GM19193 (cell line): Measurements from ENCODE around the gene CAMSAP1.

Source experiments
- POLR2A ChIP-seq: IDR thresholded peaks from 4 replicates; pipeline ENCODE4 v1.6.1; 2011; ENCODE audit not compliant: insufficient read depth, insufficient read length; ENCODE audit errors: extremely low read depth

CAMSAP1 gene

DNA sequence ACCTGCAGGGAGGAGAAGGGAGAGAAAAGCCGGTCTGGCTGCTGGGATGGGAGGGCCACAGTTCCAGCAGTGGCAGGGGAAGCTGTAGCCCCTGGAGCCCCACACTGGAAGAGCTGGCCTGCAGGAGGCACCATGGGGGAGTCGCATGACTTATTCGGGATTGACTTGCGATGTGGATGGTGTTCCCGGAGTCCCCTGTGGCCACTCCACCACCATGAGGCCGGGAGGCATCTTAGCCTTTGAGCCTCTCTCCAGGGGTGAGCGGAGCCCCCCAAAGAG lies 113.3 kb downstream of the CAMSAP1 start:
- no peak for TF ChIP-seq POLR2A

DNA sequence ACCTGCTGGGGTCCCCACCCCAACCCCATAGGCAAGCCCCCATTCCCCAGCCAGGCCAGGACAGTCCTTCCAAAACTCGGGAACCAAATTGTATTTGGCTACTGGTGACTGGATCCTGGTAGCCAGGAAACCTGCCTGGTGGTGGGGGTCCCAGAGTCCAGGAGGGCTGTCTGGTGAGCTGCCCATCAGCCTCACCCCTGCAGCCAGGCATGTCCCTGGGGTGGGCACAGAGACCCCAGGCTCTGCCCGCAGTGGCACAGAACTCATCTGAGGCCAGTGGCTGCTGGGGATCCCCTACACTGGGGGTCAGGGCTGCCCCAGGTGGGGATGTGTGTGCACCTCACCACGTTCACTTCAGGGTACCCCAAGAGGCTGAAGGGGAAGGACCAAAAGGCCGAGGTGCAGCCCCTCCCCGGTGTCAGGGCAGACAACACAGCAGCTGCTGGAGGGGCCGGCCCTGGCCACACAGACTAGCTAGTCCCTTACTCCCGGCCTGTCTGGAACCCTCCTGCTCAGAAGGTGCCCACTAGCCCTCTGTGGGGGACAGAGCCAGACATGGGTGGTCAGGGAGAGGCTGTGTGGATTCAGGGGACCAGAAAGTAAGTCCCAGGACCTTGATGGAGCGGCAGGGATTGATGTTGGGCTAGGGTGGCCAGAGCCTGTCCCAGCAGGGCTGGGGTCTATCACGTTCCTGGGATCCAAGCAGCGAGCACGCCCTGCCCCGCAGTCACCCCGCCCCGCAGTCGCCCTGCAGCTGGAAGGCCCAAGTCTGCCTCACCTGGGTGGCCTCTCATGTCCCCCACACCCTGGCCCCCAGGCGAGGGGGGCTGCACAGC lies 113.9 kb downstream of the CAMSAP1 start:
- no peak for TF ChIP-seq POLR2A

DNA sequence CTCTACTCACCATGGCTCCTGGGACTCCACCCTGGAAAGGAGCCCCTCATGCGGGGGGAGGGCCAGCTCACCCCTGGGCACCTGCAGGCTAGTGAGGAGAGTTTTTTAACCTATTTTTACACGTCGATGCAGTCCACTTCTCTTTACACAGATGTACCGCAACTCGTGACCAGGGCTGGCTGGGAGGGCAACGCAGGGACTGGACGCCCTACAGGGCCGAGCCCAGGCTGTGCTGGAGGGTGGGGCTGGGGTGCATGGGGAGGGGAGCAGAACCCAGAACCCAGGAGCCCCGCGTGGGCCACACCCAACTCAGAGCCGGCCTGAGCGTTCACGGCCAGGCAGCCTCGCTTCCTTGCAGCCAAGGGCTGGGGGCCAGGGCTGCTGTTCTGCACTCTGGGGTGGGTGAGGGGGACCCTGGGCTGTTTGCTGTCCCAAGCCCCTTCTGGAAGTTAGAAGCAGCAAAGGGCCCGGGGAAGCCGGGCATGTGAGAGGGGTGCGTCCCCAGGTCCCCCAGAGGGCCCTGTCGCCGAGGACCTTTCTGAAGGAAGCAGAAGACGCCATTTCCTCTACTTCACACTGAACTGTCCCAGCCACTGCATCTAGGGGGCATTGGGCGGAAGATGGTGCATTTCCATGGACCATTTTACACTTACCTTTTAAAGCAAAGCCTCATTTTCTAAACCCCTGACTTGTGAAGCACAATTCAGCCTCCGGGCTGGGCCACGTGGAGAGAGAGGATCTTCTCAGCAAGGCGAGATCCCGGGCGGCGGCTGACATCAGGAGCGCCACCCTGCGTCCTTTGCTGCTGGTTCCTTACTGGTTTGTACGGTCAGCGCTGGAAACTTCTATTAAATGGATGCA lies 114.8 kb downstream of the CAMSAP1 start:
- no peak for TF ChIP-seq POLR2A

DNA sequence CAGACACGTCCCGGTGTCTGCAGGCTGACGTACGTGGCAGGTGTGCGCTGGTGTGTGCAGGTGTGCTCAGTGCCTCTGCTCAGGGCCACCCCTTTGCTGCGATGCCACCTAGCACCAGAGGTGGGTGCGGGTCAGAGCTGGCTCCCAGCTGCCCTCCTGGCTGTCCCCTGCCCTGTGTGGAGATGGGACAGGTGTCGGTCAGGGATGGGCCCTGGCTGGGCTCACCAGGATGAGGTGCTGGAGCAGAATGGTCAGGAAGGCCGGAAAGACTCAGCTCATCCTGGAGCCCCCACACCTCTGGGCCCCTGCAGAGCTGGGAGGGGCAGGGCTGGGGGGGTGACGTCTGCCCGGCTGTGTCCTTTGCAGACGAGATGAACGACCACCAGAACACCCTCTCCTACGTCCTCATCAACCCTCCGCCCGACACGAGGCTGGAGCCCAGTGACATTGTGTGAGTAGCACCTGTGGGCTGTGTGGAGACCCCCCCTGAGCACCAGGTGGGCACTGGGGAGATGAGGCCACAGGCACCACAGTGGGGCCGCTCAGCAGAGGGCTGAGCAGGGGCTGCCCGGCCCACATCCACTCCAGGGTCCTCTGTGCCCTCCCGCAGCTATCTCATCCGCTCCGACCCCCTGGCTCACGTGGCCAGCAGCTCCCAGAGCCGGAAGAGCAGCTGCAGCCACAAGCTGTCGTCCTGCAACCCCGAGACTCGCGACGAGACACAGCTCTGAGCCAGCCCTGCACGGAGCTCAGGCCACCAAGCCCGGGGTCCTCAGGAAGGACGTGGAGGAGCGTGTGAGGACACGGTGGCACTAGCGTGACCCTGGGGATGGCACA lies 115.7 kb downstream of the CAMSAP1 start:
- TF ChIP-seq POLR2A, result no peak

DNA sequence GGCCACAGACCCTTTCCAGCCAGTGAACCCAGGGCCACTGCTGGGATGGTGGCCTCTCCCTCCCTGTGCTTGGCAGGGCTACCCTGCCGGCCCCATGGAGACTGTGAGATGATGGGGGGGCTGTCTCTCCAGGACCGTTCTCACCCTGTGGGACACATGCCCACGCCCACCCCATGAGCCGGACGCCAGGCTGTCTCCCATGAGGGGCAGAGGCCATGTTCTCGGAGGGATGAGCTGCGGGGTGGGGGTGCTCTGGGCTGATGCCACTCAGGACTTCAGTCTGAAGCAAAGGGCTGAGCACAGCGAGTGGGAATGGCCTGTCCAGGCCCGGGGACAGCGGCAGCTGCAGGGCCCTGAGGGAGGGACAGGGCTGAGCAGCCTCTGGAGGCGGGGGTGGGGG lies 116.5 kb downstream of the CAMSAP1 start:
- TF ChIP-seq POLR2A, result no peak

DNA sequence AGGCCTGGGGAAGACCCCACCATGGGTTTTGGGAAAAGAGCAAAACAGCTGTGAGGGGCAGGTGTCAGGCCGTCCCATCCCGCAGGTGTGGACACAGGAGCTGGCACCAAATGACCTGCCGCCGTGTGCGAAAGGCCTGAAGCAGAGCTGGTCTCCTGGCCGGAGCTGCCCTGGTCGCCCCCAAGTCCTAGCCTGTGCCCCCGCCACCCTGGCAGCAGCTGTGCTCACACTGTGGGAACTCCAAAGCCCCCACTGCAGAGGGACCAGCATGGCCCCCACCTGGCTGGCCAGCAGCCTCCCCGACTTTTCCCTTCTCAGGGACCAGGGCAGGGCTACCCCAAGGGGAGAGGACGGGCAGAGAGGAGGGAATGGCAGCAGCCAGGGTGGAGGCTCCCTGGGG lies 117.0 kb downstream of the CAMSAP1 start:
- no peak for TF ChIP-seq POLR2A

DNA sequence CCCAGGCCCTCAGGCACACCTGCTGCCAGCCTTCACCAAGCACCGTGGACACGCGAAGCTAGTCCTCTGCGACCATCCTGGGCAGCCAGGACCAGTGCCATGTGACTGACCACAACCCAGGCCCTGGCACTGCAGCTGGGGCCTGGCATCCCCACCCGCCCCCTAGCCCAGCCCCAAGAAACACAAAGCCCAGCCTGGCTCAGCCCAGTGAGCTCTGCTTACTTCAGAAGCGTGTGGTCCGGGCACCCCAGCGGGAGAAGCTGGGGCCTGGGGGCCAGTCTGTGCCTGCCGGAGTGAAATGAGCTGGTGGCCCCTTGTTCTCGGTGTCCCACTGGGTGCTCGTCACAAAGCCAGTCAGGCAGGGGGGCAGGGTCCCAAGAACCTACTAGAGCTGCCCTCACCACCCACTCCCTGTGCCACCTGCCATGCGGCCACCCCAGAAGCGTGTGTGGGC lies 117.5 kb downstream of the CAMSAP1 start:
- TF ChIP-seq POLR2A, result no peak

DNA sequence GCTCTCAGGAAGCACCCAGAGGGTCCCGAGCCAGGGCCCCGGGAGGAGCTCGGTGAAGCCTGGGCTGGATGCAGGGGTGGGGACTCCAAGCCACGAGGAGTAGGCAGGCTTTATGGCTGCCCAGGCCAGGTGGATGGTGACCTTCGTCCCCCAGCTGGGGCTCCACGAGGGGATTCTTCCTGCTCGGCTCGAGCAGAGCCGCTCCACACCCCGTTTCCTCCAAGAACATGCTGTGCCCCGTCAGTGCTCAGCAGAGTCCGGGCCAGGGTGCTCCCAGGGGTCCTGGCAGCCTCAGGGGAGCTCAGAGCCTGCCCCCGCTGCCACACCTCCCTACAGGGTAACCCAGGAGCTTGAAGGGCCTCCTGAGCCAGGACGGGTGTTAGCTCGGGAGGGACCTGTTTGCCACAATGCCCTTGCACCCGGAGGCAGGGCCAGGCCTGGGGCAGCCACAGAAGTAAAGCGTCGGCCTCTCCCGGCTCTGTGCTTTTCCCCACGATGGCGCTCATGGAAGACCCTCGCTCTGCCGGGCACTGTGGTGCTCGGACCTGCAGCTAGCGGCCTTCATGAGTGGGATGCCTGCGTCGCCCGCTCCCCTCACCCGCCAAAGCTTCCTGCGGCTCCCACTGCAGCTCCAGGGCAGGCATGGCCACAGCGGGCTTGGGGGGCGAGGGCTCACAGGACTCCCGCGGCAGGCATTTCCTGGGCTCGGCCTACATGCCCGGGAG lies 118.6 kb downstream of the CAMSAP1 start:
- no peak for TF ChIP-seq POLR2A

DNA sequence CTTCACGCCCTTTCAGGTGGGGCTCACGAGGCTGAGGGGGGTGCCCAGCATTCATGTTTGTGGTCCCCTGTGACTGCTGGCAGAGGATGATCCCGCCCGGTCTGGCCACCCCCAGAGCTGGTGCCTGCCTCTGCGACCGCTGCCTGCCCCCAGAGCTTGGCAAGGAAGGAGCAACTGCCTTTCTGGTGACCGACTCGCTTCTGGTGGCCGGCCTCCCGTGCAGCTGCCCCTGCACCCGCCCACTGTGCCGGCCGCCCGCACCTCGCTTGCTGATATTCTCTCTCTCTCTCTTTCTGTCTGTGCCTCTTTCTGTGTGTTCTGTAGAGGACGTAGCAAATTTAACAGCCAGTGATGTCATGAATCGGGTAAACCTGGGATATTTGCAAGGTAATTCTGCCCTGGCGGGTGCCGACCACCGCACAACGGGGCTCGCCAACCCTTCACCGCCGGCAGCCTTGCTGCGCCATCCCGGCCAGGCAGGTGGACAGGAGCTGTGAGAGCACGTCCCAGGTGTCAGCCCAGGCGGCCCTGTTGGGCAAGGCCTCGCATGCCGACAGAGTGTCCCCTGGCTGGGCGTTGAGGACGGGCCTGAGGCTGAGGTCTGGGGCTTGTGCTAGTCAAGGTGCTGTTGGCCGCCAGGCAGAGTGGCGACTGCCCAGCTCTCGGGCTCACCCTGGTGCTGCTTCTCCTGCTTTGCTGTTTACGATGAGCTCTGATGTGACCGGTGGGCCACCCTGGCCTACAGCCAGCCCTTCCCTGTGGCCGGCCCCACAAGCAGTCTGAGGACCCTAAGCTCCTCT lies 119.4 kb downstream of the CAMSAP1 start:
- TF ChIP-seq POLR2A, result no peak

DNA sequence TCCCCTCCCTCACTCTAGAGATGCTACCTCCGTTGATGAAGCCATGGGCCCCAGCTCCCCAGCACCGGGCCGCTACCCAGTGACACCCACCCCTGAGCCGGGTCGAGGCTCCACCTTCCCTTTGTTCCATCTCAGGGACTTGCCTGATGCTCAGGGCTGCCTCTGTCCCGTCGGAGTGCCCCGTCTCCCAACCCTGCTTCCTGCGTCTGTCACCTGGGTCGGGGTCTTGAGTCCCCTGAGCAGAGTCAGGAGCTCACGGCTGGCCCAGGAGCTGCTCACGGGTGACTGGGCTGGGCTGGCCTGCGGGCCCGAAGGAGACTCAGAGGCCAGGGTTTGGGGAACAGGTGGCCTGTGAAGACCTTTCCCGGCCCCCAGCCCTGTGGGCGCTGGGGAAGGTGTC lies 120.0 kb downstream of the CAMSAP1 start:
- no peak for TF ChIP-seq POLR2A

DNA sequence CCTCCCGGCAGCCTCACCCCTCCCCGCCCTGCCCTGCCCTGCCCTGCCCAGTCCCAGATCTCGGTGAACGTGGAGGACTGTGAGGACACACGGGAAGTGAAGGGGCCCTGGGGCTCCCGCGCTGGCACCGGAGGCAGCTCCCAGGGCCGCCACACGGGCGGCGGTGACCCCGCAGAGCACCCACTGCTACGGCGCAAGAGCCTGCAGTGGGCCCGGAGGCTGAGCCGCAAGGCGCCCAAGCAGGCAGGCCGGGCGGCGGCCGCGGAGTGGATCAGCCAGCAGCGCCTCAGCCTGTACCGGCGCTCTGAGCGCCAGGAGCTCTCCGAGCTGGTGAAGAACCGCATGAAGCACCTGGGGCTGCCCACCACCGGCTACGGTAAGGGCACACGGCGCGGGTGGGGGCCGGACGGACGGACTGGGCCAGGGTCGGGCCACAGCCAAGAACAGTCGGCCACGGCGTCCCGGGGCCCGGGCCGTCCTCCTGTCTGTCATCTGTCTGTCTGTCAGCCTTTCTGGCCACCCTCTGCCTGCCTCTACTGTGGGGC lies 121.1 kb downstream of the CAMSAP1 start:
- no peak for TF ChIP-seq POLR2A

DNA sequence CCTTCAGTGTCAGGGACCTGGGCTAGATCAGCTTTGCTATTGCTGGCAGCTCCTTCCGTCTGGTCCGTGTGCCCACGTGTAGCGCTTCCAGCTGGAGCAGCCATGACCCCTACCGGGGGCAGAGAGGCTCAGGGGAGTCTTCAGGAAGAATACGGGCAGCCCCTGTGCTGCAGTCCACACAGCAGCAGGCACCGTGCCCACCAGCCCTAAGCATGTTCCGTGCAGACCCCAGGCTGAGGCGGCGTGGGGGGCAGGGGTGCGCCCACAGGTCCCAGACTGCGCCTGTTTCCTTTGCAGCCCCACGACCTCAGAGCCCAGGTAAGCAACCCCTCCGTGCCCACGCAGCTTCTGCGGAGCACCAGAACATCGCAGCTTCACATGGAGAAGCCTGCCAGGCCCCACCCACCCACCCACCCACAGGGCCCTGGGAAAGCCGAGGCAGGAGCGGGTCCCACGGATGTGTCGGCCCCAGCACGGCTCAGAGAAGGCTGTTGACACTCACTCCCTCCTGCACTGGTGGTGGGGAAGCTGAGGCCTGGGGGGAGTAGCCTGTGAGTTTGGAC lies 122.3 kb downstream of the CAMSAP1 start:
- no peak for TF ChIP-seq POLR2A
